ENCODE results near the gene GALNT9. TPM values are rescaled to one million over a fixed set of nuclear protein-coding genes. Genes with fewer than 3 reads are reported as not detected.

Gene GALNT9
- polyA plus RNA-seq, 1 donor, result 4.5 TPM

GRCh38 chr12:132276827-132277373 lies 52.5 kb downstream of the GALNT9 start:
- H3K4me1 ChIP-seq (ENCODE audit: control insufficient read depth, insufficient read depth, low read length), result peaks cover 9% of the 10 kb centered on the region
- peak in 1 of 2 donors; percentile 19 for DNase-seq
- peaks cover 39% of the 10 kb centered on the region for H3K27me3 ChIP-seq (ENCODE audit: control insufficient read depth, insufficient read depth, low read length)
- H3K36me3 ChIP-seq (ENCODE audit: control insufficient read depth, insufficient read depth, low read length), result no peaks in the 10 kb centered on the region
- H3K9me3 ChIP-seq (ENCODE audit: control insufficient read depth, low read depth, low read length), result peaks cover 10% of the 10 kb centered on the region
- no CpG with 5 or more reads among the region's 12 CpGs for WGBS (ENCODE audit: insufficient coverage, low lambda C conversion rate)
- H3K4me3 ChIP-seq (ENCODE audit: low read length), result no peak overlapping the region
- H3K27ac ChIP-seq (ENCODE audit: low read length), result peak overlapping the region; percentile 48

- no peak for DNase-seq
- no peaks in the 10 kb centered on the region for H3K36me3 ChIP-seq (ENCODE audit: control insufficient read depth, insufficient read depth, low read length)
- no peak overlapping the region for H3K27ac ChIP-seq (ENCODE audit: low read length)
- WGBS (ENCODE audit: insufficient coverage, low lambda C conversion rate), result 60% methylated on average over 2 of the region's 20 CpGs
- peaks cover 9% of the 10 kb centered on the region for H3K4me1 ChIP-seq (ENCODE audit: control insufficient read depth, insufficient read depth, low read length)
- H3K9me3 ChIP-seq (ENCODE audit: control insufficient read depth, low read depth, low read length), result peaks cover 10% of the 10 kb centered on the region
- peaks cover 39% of the 10 kb centered on the region for H3K27me3 ChIP-seq (ENCODE audit: control insufficient read depth, insufficient read depth, low read length)
- H3K4me3 ChIP-seq (ENCODE audit: low read length), result no peak overlapping the region
Measured at GRCh38 chr12:132276066-132276826, 53.1 kb downstream of the GALNT9 start.

- Histone ChIP-seq H3K36me3 (ENCODE audit: control insufficient read depth, insufficient read depth, low read length) (no peaks in the 10 kb centered on the region), H3K27me3 (ENCODE audit: control insufficient read depth, insufficient read depth, low read length) (peaks cover 39% of the 10 kb centered on the region), H3K9me3 (ENCODE audit: control insufficient read depth, low read depth, low read length) (peaks cover 10% of the 10 kb centered on the region), H3K4me3 (ENCODE audit: low read length) (no peak overlapping the region), H3K4me1 (ENCODE audit: control insufficient read depth, insufficient read depth, low read length) (peaks cover 9% of the 10 kb centered on the region), H3K27ac (ENCODE audit: low read length) (no peak overlapping the region)
- WGBS (ENCODE audit: insufficient coverage, low lambda C conversion rate), result no CpG with 5 or more reads among the region's 18 CpGs
- DNase-seq, result no peak
Measured at GRCh38 chr12:132275631-132276030, 53.8 kb downstream of the GALNT9 start.

- DNase-seq, result peak; percentile 30 to 53
- peaks cover 9% of the 10 kb centered on the region for H3K4me1 ChIP-seq (ENCODE audit: control insufficient read depth, insufficient read depth, low read length)
- no peaks in the 10 kb centered on the region for H3K36me3 ChIP-seq (ENCODE audit: control insufficient read depth, insufficient read depth, low read length)
- no peak overlapping the region for H3K27ac ChIP-seq (ENCODE audit: low read length)
- peaks cover 35% of the 10 kb centered on the region for H3K27me3 ChIP-seq (ENCODE audit: control insufficient read depth, insufficient read depth, low read length)
- peak overlapping the region; percentile 11 for H3K4me3 ChIP-seq (ENCODE audit: low read length)
- WGBS (ENCODE audit: insufficient coverage, low lambda C conversion rate), result no CpG with 5 or more reads among the region's 13 CpGs
- peaks cover 10% of the 10 kb centered on the region for H3K9me3 ChIP-seq (ENCODE audit: control insufficient read depth, low read depth, low read length)
Measured at GRCh38 chr12:132275110-132275531, 54.3 kb downstream of the GALNT9 start.

- Histone ChIP-seq H3K4me1 (ENCODE audit: control insufficient read depth, insufficient read depth, low read length) (peaks cover 4% of the 10 kb centered on the region), H3K27ac (ENCODE audit: low read length) (no peak overlapping the region), H3K9me3 (ENCODE audit: control insufficient read depth, low read depth, low read length) (peaks cover 9% of the 10 kb centered on the region), H3K4me3 (ENCODE audit: low read length) (no peak overlapping the region), H3K36me3 (ENCODE audit: control insufficient read depth, insufficient read depth, low read length) (no peaks in the 10 kb centered on the region), H3K27me3 (ENCODE audit: control insufficient read depth, insufficient read depth, low read length) (peaks cover 28% of the 10 kb centered on the region)
- no CpG with 5 or more reads among the region's 11 CpGs for WGBS (ENCODE audit: insufficient coverage, low lambda C conversion rate)
- no peak for DNase-seq
Measured at GRCh38 chr12:132273992-132274334, 55.4 kb downstream of the GALNT9 start.

- Histone ChIP-seq H3K27me3 (ENCODE audit: control insufficient read depth, insufficient read depth, low read length) (peaks cover 18% of the 10 kb centered on the region), H3K4me3 (ENCODE audit: low read length) (no peak overlapping the region)
Measured at GRCh38 chr12:132272711-132273110, 56.7 kb downstream of the GALNT9 start.

GRCh38 chr12:132271755-132272092 lies 57.7 kb downstream of the GALNT9 start:
- Histone ChIP-seq H3K27ac (ENCODE audit: low read length) (no peak overlapping the region), H3K4me3 (ENCODE audit: low read length) (no peak overlapping the region), H3K36me3 (ENCODE audit: control insufficient read depth, insufficient read depth, low read length) (no peaks in the 10 kb centered on the region), H3K4me1 (ENCODE audit: control insufficient read depth, insufficient read depth, low read length) (no peaks in the 10 kb centered on the region), H3K27me3 (ENCODE audit: control insufficient read depth, insufficient read depth, low read length) (peaks cover 9% of the 10 kb centered on the region), H3K9me3 (ENCODE audit: control insufficient read depth, low read depth, low read length) (peaks cover 7% of the 10 kb centered on the region)
- no peak for DNase-seq
- WGBS (ENCODE audit: insufficient coverage, low lambda C conversion rate), result no CpG with 5 or more reads among the region's 23 CpGs

More at GRCh38 chr12:132272711-132273110, 56.7 kb downstream of the GALNT9 start:
- Histone ChIP-seq H3K27ac (ENCODE audit: low read length) (no peak overlapping the region), H3K4me1 (ENCODE audit: control insufficient read depth, insufficient read depth, low read length) (peaks cover 4% of the 10 kb centered on the region), H3K9me3 (ENCODE audit: control insufficient read depth, low read depth, low read length) (peaks cover 7% of the 10 kb centered on the region), H3K36me3 (ENCODE audit: control insufficient read depth, insufficient read depth, low read length) (no peaks in the 10 kb centered on the region)
- DNase-seq, result peak in 1 of 2 donors; percentile 53
- no CpG with 5 or more reads among the region's 17 CpGs for WGBS (ENCODE audit: insufficient coverage, low lambda C conversion rate)

- no peaks in the 10 kb centered on the region for H3K36me3 ChIP-seq (ENCODE audit: control insufficient read depth, insufficient read depth, low read length)
- peaks cover 6% of the 10 kb centered on the region for H3K27me3 ChIP-seq (ENCODE audit: control insufficient read depth, insufficient read depth, low read length)
- no peaks in the 10 kb centered on the region for H3K4me1 ChIP-seq (ENCODE audit: control insufficient read depth, insufficient read depth, low read length)
- peaks cover 7% of the 10 kb centered on the region for H3K9me3 ChIP-seq (ENCODE audit: control insufficient read depth, low read depth, low read length)
- no peak for DNase-seq
- no peak overlapping the region for H3K27ac ChIP-seq (ENCODE audit: low read length)
- H3K4me3 ChIP-seq (ENCODE audit: low read length), result no peak overlapping the region
- WGBS (ENCODE audit: insufficient coverage, low lambda C conversion rate), result no CpG with 5 or more reads among the region's 41 CpGs
Measured at GRCh38 chr12:132270969-132271754, 58.2 kb downstream of the GALNT9 start.

GRCh38 chr12:132270516-132270915 lies 58.9 kb downstream of the GALNT9 start:
- Histone ChIP-seq H3K4me3 (ENCODE audit: low read length) (no peak overlapping the region), H3K9me3 (ENCODE audit: control insufficient read depth, low read depth, low read length) (peaks cover 4% of the 10 kb centered on the region), H3K27ac (ENCODE audit: low read length) (no peak overlapping the region), H3K36me3 (ENCODE audit: control insufficient read depth, insufficient read depth, low read length) (no peaks in the 10 kb centered on the region), H3K27me3 (ENCODE audit: control insufficient read depth, insufficient read depth, low read length) (peaks cover 1% of the 10 kb centered on the region), H3K4me1 (ENCODE audit: control insufficient read depth, insufficient read depth, low read length) (no peaks in the 10 kb centered on the region)
- WGBS (ENCODE audit: insufficient coverage, low lambda C conversion rate), result 55% methylated on average over 2 of the region's 12 CpGs
- no peak for DNase-seq

GRCh38 chr12:132269271-132269968 lies 60.0 kb downstream of the GALNT9 start:
- H3K27me3 ChIP-seq (ENCODE audit: control insufficient read depth, insufficient read depth, low read length), result no peaks in the 10 kb centered on the region
- H3K36me3 ChIP-seq (ENCODE audit: control insufficient read depth, insufficient read depth, low read length), result no peaks in the 10 kb centered on the region
- H3K4me1 ChIP-seq (ENCODE audit: control insufficient read depth, insufficient read depth, low read length), result no peaks in the 10 kb centered on the region
- WGBS (ENCODE audit: insufficient coverage, low lambda C conversion rate), result no CpG with 5 or more reads among the region's 44 CpGs
- H3K27ac ChIP-seq (ENCODE audit: low read length), result no peak overlapping the region
- H3K4me3 ChIP-seq (ENCODE audit: low read length), result no peak overlapping the region
- H3K9me3 ChIP-seq (ENCODE audit: control insufficient read depth, low read depth, low read length), result peaks cover 4% of the 10 kb centered on the region
- no peak for DNase-seq

Data from large intestine (tissue), 3 donors.